Umbilical cord (tissue), 2 donors: ENCODE data around the gene ARHGEF4. TPM values are rescaled to one million over a fixed set of nuclear protein-coding genes. Genes with fewer than 3 reads are reported as not detected.
A peak's percentile ranks its signal among the peaks of the same experiment; 100 is the strongest.

Experiments used
- DNase-seq: peaks from one replicate; pipeline ENCODE4 v3.0.0-alpha.2; 2015; ENCODE audit warnings: low spot score
- total RNA-seq: library from RNA; depleted of rRNA; stranded (reverse); fragments of >200 nt; gene quantifications from one replicate; pipeline ENCODE4 v1.2.3, GENCODE V29; 2014; ENCODE audit warnings: low replicate concordance; ENCODE audit not compliant: insufficient read depth

ARHGEF4 gene
- total RNA-seq, 1 donor from 2014 or later = 8.9 TPM

- no peak for DNase-seq
Measured at GRCh38 chr2:130850788-130851623, 14.3 kb downstream of the ARHGEF4 start.

GRCh38 chr2:130851624-130852382, 15.1 kb downstream of the ARHGEF4 start:
- no peak for DNase-seq

- DNase-seq = no peak
Measured at GRCh38 chr2:130852521-130853115, 15.9 kb downstream of the ARHGEF4 start.

GRCh38 chr2:130853391-130853790, 16.7 kb downstream of the ARHGEF4 start:
- DNase-seq = no peak

- DNase-seq = no peak
Measured at GRCh38 chr2:130854301-130854700, 17.6 kb downstream of the ARHGEF4 start.

- no peak for DNase-seq
Measured at GRCh38 chr2:130864830-130865800, 28.4 kb downstream of the ARHGEF4 start.

- DNase-seq = no peak
Measured at GRCh38 chr2:130869441-130870160, 32.9 kb downstream of the ARHGEF4 start.

- DNase-seq = no peak
Measured at GRCh38 chr2:130870161-130870485, 33.4 kb downstream of the ARHGEF4 start.

GRCh38 chr2:130870779-130871178, 34.1 kb downstream of the ARHGEF4 start:
- no peak for DNase-seq

GRCh38 chr2:130871843-130872740, 35.4 kb downstream of the ARHGEF4 start:
- DNase-seq = peak; percentile 40

- DNase-seq = no peak
Measured at GRCh38 chr2:130872741-130873125, 36.0 kb downstream of the ARHGEF4 start.

GRCh38 chr2:130873700-130874346, 37.1 kb downstream of the ARHGEF4 start:
- DNase-seq = peak; percentile 81

- DNase-seq = no peak
Measured at GRCh38 chr2:130874512-130874911, 37.8 kb downstream of the ARHGEF4 start.

GRCh38 chr2:130875935-130876334, 39.2 kb downstream of the ARHGEF4 start:
- DNase-seq = no peak

- DNase-seq = no peak
Measured at GRCh38 chr2:130877258-130877657, 40.5 kb downstream of the ARHGEF4 start.

- DNase-seq = no peak
Measured at GRCh38 chr2:130878316-130878715, 41.6 kb downstream of the ARHGEF4 start.

- DNase-seq = no peak
Measured at GRCh38 chr2:130878933-130879332, 42.2 kb downstream of the ARHGEF4 start.

- no peak for DNase-seq
Measured at GRCh38 chr2:130882111-130882690, 45.5 kb downstream of the ARHGEF4 start.

- no peak for DNase-seq
Measured at GRCh38 chr2:130882991-130883390, 46.3 kb downstream of the ARHGEF4 start.
